ENCODE results near the gene KRT5.

GRCh38 chr12:52494518-52494917, 25.7 kb downstream of the KRT5 start:
- TF ChIP-seq CTCF (conservative IDR thresholded peaks at IDR 0.05) = no peak
- TF ChIP-seq ZFX (IDR thresholded peaks at IDR 0.05) = no peak
